ENCODE results near the gene NOD1. TPM values are rescaled to one million over a fixed set of nuclear protein-coding genes. Genes with fewer than 3 reads are reported as not detected.

NOD1 gene
- total and polyA plus RNA-seq, 2 of the 13 experiments (the other 11 are each of a cell fraction or from before 2014, with no cell fraction given) = 1.7 to 2.9 TPM

- TF ChIP-seq ZNF639 (CRISPR knock-in tag; conservative IDR thresholded peaks at IDR 0.05) (0 out of 2 replicates have a peak, but pooled peaks have one; percentile 12), ZNF232 (CRISPR knock-in tag; IDR thresholded peaks at IDR 0.05; ENCODE audit: borderline replicate concordance) (0 out of 2 replicates have a peak, but pooled peaks have one; percentile 49), GPN1 (CRISPR knock-in tag; IDR thresholded peaks at IDR 0.05; ENCODE audit: borderline replicate concordance) (no peak), AKAP8 (CRISPR knock-in tag; IDR thresholded peaks at IDR 0.05) (0 out of 2 replicates have a peak, but pooled peaks have one; percentile 64), SRSF4 (IDR thresholded peaks at IDR 0.05; ENCODE audit: low read depth, low read length, poor library complexity, severe bottlenecking) (no peak), CC2D1A (CRISPR knock-in tag; IDR thresholded peaks at IDR 0.05) (no peak), GRHL1 (CRISPR knock-in tag; conservative IDR thresholded peaks at IDR 0.05) (no peak), ZNF770 (CRISPR knock-in tag; IDR thresholded peaks at IDR 0.05) (no peak), SNAI1 (CRISPR knock-in tag; IDR thresholded peaks at IDR 0.05; ENCODE audit: borderline replicate concordance) (0 out of 2 replicates have a peak, but pooled peaks have one; percentile 30), SAFB2 (CRISPR knock-in tag; IDR thresholded peaks at IDR 0.05; ENCODE audit: borderline replicate concordance, low read depth) (peak; percentile 1; the same call in 1 of the 2 replicates), ZNF468 (CRISPR knock-in tag; IDR thresholded peaks at IDR 0.05) (no peak), CHD4 (IDR thresholded peaks at IDR 0.05; ENCODE audit: borderline replicate concordance, low read length) (no peak), MEIS2 (CRISPR knock-in tag; IDR thresholded peaks at IDR 0.05) (0 out of 2 replicates have a peak, but pooled peaks have one; percentile 24), TARDBP (CRISPR knock-in tag; IDR thresholded peaks at IDR 0.05) (no peak), HNF1A (IDR thresholded peaks at IDR 0.05; ENCODE audit: low read depth) (no peak), HNF1A (CRISPR knock-in tag; IDR thresholded peaks at IDR 0.05; ENCODE audit: borderline replicate concordance) (0 out of 2 replicates have a peak, but pooled peaks have one; percentile 1), ONECUT2 (CRISPR knock-in tag; IDR thresholded peaks at IDR 0.05) (no peak), CTCF (CRISPR knock-in tag; IDR thresholded peaks at IDR 0.05) (peak; percentile 23; the same call in 1 of the 2 replicates)
Measured at GRCh38 chr7:30505174-30505697, 26.7 kb upstream of the NOD1 start (continued).

Measured in HepG2 (cell line).